NCI-H187 (cell line): ENCODE measurements around the gene OGFOD3.
"Not testable (repeated sequence)": the region's sequence is repeated elsewhere in the genome, so short reads cannot be mapped to it uniquely, and the experiment has no call there.

ENCODE experiments used
- DNase-seq, 2 experiments: peaks; one replicate each; lab custom pipeline; 2025; lab: John Stamatoyannopoulos, UW

Gene OGFOD3

DNA sequence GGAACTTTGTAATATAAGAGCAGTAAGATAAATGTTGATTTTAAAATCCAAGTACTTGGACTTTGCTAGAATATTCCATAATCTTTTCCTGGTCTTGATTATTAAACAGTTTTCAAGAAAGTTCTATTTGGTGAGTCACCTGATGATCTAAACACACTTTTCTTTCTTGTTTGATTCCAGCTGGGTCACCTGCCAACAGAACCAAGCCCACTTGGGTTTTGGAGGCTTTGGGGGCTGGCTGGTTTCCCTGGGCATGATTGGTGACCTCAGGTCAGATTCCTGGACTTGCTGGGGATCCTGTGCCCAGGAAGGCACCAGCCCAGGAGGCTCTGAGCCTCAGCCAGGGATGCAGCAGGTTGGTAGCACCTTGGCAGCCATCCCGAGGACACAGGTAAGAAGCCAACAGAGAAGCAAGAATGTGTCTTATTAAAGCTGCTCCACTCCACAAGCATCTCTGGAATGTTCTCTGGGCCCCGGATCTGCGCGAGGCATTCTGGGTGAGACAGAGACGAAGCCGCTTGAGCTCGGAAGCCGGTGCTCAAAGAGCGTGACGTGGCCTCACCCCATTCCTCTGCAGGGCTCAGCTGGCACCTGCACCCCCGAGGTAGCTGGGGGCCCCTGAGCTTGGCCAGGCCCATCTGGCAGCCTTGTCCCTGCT lies 62.5 kb downstream of the OGFOD3 start:
- no peak for DNase-seq

DNA sequence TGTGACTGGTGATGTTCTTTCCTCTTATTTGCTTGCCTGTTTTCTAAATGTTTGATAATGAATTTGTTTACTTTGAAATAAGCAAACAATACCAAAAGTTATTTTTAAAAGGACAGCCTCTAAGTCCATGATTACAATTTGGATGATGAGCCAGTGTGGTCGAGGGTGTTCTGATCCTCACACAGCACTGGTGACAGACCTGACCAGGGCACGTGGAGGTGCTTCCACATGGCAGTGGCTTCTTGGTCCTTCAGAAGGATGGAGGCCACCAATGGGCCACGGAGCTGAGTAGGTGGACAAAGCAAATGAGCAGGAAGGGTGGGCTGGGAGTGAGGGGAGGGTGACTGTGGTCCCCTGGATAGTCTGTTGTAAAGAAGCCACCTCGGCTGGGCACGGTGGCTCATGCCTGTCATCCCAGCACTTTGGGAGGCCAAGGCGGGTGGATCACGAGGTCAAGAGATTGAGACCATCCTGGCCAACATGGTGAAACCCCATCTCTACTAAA lies 63.5 kb downstream of the OGFOD3 start:
- no peak for DNase-seq

DNA sequence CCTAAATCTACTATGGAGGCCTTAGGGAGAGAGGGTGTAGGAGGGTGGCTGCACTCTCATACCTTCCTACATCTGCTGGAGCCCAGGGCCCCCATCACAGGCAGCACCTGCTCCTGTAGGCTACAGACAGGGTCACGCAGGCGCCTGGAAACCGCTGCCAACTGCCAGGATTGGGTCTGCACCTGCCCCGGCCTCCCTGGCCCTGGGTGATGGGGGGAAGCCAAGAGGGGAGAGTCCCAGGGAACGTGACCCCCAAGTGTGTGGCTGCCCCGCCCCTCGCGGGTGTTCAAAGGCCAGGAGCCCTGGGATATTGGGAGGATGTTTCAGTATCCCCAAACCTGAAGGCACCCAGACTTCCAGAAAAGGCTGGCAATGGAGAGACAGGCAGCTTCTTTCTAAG lies 64.9 kb downstream of the OGFOD3 start:
- no peak for DNase-seq

DNA sequence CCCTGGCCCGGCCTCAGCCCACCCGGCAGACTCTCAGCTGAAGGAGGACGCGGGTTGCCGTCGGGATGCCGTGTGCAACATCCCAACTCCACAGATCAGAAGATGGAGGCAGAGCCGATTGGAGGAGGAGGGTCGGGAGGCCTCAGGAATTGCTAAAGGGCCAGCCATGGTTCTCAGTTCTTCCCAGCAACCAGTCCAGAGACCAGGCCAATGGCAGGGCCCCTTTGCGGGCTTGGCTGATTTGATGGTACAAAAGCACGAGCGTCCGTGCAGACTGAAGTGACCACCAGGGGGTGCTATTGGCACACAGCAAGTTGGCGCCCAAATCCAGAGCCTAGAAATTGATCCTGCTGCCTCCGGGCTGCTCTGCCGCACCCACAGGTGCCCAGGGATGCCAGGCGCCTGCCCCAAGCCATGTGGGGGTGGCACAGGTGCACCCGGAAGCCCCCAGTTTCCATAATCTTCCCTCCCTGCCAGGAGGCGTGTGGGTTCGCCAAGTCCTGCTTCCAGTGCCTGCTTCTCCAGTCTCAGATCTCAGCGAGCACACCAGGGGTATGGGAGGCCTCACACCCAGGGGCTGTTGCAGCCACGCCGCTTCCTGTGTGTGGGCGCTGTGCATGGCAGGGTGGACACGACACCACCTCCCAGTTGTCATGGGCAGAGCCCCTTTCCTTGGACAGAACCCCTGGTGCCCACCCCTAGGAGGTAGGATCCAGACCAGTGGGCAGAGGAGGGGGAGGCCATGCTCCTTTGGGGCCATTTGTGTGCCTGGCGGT lies 66.5 kb downstream of the OGFOD3 start:
- DNase-seq = peak; percentile 57 to 84

DNA sequence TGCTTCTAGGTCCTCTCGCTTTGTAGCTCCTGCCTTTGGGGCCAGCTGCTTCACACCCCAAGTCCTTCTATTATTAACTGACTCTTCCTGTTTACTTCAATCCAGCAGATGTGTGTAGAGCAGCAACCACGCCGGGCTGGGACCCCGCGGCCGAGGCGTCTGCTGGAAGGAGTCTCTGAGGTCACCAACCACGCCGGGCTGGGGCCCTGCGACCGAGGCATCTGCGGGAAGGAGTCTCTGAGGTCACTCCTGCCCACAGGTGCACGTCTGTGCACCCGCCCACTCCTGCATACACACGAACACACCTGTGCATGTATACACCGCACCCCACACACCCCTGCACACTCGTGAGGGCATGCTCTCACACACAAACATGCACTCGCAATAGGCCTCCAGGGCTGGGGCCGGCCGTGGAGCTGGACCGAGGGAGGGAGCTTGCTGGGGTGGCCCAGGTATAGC lies 67.1 kb downstream of the OGFOD3 start:
- no peak for DNase-seq

DNA sequence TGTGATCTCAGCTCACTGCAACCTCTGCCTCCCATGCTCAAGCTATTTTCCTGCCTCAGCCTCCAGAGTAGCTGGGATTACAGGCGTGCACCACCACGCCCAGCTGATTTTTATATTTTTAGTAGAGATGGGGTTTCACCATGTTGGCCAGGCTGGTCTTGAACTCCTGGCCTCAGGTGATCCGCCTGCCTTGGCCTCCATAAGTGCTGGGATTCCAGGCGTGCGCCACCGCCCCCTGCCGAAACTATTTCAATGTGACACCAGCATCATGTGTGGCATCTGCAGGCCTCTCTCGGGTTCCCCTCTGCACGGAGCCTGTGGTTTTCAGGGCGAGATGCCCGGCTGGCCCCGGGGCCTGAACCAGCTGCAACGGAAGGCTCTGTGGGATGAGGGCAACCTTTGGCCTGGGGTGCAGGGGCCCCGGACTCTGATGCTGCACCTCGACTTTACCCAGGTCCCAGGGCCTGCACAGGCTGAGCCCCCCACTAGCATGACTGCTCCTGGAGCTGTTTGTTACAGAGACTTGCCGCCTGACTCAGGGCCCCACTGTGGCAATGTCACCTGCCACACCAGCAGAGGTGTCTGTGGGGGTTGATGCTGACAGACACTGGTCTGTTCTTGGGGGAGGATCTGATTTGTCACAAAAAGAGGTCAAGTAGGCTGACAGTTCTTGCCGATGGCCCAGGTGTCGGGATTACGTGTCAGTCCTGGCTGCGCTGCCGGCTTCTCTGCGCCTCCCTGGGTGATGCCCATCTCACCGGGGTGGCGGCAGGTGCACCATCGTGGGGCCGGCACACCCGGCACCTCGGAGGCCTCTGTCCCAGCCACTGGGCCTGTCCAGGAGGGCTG lies 68.0 kb downstream of the OGFOD3 start:
- DNase-seq = no peak

DNA sequence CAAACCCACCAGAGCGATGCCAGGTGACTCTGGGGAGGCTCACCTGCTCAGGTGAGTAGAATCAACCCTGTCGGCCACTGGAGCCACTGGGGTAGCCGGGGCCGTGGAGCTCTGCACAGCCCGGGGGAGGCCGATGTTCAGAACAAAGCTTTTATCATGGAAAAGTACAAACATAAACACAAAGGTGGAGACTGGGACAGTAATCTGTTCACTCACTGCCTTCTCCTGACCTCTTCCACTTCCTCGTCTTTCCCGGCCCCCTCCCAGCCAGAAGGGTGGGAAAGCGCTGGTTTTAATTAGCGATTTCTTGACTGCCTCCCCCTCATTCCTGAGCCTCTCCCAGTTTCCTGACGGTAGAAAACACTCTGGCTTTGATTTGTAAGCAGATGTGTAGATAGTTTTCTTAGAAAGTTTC lies 69.1 kb downstream of the OGFOD3 start:
- no peak for DNase-seq

DNA sequence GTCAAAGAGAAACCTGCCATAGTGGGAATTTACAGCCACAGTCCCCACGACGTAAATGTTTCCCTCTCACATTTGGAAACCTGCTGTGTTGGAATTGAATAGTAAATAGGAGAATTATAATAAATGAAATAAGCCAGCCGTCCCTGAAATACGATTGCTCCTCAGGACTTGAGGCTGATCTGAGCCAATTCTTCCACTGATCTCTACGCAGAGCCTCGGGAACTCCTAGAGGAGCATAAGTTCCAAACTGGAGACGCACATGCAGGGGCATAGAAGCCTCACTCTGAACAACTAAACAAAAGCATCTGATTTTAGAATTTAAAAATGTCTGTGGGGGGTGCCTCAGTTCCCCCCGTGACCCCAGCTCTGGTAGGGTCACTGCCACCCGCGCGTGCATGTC lies 69.5 kb downstream of the OGFOD3 start:
- no peak for DNase-seq

DNA sequence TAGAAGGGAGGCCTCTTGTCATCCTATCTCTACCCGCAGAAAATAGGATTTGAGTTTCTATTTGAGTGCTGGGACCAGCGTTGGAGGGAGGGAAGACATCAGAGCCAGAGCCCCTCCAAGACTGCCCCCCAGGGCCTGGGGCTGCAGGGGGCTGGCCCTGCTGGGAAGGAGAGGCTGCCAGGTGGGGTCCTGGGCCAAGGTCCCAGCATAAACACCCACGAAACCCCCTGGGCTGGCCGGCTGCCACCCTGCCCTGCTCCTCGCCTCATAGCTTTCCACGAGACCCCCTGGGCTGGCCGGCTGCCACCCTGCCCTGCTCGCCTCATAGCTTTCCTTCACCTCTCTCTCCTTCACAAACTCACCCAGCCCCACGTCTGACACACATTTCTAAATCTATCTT lies 70.0 kb downstream of the OGFOD3 start:
- no peak for DNase-seq

DNA sequence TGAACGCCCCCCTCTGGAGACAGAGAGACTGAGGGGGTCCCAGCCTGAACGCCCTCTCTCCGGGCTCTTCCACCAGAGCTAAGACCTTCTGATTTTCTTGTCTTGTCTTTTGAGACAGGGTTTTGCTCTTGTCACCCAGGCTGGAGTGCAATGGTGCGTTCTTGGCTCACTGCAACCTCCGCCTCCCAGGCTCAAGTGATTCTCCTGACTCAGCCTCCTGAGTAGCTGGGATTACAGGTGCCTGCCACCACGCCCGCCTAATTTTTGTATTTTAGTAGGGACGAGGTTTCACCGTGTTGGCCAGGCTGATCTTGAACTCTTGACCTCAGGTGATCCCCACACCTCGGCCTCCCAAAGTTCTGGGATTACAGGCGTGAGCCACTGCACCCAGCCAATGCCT lies 70.4 kb downstream of the OGFOD3 start:
- not testable (repeated sequence) for DNase-seq

DNA sequence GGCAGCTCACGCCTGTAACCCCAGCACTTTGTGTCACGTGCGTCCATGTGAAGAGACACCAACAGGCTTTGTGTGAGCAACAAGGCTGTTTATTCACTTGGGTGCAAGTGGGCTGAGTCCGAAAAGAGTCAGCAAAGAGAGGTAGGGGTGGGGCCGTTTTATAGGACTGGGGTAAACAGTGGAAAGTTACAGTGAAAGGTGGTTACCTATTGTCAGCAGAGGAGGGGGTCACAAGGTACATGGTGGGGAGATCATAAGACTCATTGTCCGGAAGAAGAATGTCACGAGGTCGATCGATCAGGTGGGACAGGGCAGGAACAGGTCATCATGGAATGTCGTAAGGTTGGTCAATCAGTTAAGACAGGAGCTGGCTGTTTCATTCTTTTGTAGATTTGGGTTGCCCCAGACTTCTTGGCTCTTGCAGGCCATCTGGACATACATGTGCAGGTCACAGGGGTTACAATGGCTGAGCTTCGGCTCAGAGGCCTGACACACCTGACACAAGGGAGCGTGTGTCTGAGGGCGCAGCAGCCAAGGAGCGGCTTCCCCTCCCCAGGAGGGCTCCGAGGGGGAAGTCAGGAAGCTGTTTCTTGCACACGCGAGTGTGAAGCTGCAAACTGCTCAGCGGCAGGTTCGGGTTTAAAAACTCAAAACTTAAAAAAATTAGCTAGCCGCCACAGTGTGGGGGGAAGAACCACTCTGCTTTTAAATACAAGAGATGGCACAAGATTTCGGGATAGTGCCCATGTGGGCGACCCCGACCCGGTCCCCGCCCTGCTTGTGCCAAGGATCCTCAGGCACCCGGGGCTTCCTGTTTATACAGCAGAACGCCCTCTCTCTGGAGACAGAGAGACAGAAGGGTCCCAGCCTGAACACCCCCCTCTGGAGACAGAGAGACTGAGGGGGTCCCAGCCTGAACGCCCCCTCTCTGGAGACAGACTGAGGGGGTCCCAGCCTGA lies 71.8 kb downstream of the OGFOD3 start:
- no peak for DNase-seq

DNA sequence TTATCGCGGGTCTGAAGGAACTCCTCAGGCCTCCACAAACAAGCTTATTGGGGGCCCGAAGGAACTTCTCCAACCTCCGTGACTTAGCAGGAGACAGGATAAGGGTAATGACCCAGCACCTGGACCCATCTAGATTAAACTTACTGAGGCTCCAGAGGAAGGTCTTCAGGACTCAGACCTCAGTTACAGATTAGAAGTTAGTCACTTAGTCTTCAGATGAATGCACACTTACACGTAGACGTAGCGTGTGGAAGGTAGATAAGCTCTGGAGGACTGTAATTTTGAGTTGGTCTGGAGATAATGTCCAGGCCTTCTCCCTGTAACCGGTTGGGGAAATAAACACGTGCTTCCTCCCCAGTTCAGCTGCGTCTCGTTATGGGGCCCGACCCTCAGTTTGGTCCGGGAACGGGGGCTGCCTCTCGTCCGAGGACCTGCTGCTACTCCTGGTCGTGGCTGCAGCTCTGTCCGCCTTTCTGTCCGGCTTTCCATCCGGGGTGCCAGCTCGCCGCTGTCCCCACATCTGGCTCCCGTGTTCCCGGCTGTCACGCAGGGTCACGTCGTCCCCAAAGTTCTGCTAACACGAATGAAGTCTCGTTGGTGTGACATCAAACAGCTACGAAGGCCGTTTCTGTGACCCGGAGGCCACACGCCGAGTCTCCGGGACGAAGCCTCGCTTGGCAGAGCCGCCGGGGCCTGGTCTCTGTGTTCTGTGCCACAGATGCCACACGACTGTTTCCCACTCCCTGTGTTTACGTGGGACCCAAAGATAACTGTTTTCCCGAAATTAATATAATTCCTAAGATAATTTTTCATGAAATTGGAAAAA lies 73.0 kb downstream of the OGFOD3 start:
- DNase-seq = no peak

DNA sequence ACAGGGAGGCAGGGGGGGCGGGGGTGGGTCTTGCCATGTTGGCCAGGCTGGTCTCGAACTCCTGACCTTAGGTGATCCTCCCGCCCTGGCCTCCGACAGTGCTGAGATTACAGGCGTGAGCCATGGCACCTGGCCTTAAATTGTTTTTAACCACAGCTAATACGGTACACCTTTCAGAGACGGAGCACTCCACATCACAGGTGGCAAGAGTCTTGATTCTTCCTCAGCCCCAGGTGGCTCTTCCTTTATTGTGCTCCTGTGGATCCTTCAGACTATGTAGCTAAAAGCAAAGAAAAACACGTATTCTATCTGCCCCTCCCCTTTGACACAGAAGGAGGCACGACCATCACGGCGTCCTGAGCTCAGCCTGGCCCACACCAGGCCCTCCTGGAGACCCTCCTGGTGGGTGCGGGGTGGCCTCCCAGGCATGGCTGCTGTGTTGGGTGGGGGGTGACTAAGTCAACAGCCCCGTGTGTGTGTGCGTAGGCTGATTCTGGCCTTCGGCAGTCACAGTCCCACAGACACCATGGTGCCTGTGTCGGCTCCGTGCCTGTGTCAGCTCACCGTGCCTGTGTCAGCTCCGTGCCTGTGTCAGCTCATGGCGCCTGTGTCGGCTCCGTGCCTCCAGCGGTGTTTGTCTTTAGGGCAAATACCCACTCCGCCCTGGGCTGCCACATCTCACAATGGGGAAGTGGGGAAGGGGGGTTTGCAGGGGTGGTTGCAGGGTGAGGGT lies 74.0 kb downstream of the OGFOD3 start:
- DNase-seq = no peak

DNA sequence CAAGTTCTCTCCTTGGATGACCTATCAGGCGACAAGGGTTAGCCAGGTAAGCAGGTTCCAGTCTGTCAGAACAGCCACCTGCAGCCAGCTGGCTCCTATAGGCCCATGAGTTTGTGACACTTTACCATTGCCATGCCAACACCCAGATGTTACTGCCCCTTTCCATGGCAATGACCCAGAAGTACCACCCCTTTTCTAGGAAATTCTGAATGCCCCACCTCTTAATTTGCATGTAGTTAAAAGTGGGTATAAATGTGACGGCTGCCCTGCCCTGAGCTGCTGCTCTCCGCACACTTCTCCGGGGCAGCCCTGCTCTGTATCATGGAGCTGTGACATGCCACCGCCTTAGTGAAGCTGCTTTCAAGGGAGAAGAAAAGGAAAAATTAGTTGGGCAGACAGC lies 74.8 kb downstream of the OGFOD3 start:
- no peak for DNase-seq

DNA sequence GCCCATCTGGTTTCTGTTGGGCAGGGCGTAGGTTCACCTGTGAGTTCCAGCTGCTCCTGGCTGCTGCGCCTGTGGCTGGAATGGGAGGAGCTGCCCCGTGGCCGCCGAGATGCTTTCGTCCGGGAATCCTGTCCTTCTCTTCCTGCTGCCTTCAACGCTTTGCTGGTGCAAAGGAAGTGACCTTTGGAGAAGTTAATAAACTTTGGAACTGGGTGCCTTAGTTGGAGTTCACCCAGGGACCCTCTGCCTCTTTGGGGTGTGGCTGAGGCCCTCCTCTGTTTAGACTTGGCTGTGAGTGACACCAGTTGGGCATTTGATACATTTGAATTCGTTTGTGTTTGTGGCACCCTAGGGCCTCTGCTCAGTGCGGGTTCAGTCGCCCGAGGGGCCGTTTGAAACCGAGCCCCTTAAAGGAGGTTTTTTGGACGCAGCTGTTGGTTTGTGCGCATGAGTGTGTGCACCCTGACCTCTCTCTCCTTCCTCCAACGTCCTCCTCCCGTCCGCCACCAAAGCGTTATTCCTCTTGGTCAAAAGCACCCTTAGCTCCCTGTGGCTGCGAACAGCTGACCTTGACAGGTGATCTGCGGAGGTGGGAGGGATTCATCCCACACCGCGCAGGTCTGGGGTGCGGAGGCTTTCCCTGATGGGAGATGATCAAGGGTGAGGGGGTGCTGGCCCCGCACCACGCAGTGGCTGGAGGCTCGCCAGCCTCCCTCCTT lies 75.9 kb downstream of the OGFOD3 start:
- no peak for DNase-seq

DNA sequence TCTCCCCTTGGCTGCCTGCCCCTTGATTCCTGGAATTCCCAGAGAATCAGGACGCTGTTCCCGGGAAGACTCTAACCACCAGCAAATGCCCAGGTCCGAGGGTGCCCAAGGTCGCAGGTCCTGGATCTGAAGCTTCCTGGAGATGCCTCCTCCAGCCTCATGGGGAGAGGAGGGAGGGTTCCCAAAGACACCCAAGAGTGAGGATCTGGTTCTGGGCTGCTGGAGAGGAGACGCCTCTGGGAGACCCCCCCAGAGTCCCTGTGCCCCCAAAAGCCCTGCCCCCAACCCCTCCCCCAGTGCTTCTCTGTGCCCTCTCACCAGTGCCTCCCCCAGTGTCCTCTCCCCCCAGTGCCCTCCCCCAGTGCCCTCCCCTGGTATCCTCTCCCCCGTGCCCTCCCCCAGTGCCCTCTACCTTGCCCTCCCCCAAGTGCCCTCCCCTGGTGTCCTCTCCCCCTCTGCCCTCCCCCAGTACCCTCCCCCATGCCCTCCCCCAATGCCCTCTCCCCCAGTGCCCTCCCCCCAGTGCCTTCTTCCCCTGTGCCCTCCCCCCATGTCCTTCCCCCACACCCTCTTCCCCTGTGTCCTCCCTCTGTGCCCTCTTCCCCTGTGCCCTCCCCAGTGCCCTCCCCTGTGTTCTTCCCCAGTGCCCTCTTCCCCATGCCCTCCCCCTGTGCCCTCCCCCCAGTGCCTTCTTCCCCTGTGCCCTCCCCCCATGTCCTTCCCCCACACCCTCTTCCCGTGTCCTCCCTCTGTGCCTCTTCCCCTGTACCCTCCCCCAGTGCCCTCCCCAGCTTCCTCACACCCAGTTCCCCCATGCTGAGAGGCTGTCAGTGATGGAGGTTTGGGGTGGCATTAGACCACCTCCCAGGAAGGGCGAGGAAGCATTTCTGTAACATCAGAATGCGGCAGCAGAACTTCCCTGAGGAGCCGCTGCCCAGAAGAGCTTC lies 78.5 kb downstream of the OGFOD3 start:
- DNase-seq = no peak
